Prostate gland (tissue), 2 donors: ENCODE measurements around the gene ZP2. TPM values are rescaled to one million over a fixed set of nuclear protein-coding genes. Genes with fewer than 3 reads are reported as not detected.

Source experiments
- DNase-seq: peaks from one replicate; pipeline ENCODE4 v3.0.0-alpha.2; 2019; ENCODE audit warnings: low spot score
- H3K27ac ChIP-seq, 2 donors: fragments of 200-600 bp; sonication (generic); 2 replicates each; pipeline ENCODE4 v1.5.1; 2017 to 2019
- H3K27me3 ChIP-seq: fragments of 200-600 bp; sonication (generic); replicated peaks from 2 replicates; pipeline ENCODE4 v1.5.1; 2019; ENCODE audit not compliant: insufficient read depth
- H3K36me3 ChIP-seq, 2 donors: fragments of 200-600 bp; sonication (generic); 1 replicate in 1 of 2; 2 replicates in 1 of 2; pipeline versions ENCODE4 v1.5.1 to v1.8.1; 2017 to 2019
- H3K4me1 ChIP-seq: fragments of 200-600 bp; sonication (generic); replicated peaks from 2 replicates; pipeline ENCODE4 v1.5.1; 2019
- H3K4me3 ChIP-seq, 2 donors: fragments of 200-600 bp; sonication (generic); 2 replicates each; pipeline ENCODE4 v1.5.1; 2017 to 2019
- H3K9me3 ChIP-seq: fragments of 200-600 bp; sonication (generic); 2 replicates; pipeline ENCODE4 v1.5.1; 2017
- POLR2A ChIP-seq: fragments of 450-650 bp; IDR thresholded peaks from one replicate; pipeline ENCODE4 v1.6.1; 2016; ENCODE audit warnings: antibody characterized with exemption, mild to moderate bottlenecking
- POLR2AphosphoS5 ChIP-seq: sonication (generic); formaldehyde crosslinking; IDR thresholded peaks from one replicate; pipeline ENCODE4 v1.6.1; 2017; ENCODE audit warnings: antibody characterized with exemption
- WGBS: methylation state at CpG from one replicate; pipeline ENCODE4 v1.1.5; 2018; 5-methylcytosine and 5-hydroxymethylcytosine counted together
- intact Hi-C: fragments of 100-400 bp; cut with DNase I; formaldehyde crosslinking; loops from one replicate; pipeline ENCODE4 v1.14.2; 2022
- total RNA-seq, 2 donors: library from RNA; depleted of rRNA; stranded (reverse); fragments of >200 nt; gene quantifications; one replicate each; pipeline ENCODE4 v1.1.0, GENCODE V29; 2016
- TF ChIP-seq, protein P1 (sequence below), 4 experiments: fragments of 200-600 bp in 2 of 4; fragments of 450-650 bp in 2 of 4; sonication (generic) in 2 of 4; IDR thresholded peaks; 1 replicate in 3 of 4; 2 replicates in 1 of 4; pipeline ENCODE4 v1.5.1; 2016 to 2019; ENCODE audit warnings: antibody characterized with exemption in 4 of 4, mild to moderate bottlenecking in 2 of 4, moderate library complexity in 2 of 4

ZP2 gene
- total RNA-seq, 2 donors from 2014 or later = not detected

DNA sequence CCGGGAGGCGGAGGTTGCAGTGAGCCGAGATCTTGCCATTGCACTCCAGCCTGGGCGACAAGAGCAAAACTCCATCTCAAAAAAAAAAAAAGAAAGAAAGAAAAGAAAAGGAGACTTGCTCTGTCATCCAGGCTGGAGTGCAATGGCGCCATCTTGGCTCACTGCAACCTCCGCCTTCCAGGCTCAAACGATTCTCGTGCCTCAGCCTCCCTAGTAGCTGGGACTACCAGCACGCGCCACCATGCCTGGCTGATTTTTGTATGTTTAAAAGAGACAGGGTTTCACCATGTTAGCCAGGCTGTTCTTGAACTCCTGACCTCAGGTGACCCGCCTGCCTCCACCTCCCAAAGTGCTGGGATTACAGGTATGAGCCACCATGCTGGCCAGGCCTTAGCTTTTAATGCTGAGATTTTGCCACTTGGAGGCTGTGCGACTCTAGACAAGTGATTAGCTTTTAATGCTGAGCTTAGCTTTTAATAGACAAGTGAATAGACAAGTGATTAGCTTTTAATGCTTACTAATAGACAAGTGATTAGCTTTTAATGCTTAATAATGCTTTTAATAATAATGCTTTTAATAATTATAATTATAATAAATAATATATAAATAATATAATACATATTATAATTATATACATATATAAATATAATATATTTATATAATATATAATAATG, 43.3 kb downstream of the ZP2 start:
- Histone ChIP-seq H3K36me3 (peaks cover 0 to 10% of the 10 kb centered on the region in 2 donors), H3K27ac (no peak overlapping the region), H3K27me3 (no peaks in the 10 kb centered on the region), H3K9me3 (no peaks in the 10 kb centered on the region), H3K4me1 (no peaks in the 10 kb centered on the region), H3K4me3 (no peak overlapping the region)
- DNase-seq = no peak
- TF ChIP-seq, protein P1, sequence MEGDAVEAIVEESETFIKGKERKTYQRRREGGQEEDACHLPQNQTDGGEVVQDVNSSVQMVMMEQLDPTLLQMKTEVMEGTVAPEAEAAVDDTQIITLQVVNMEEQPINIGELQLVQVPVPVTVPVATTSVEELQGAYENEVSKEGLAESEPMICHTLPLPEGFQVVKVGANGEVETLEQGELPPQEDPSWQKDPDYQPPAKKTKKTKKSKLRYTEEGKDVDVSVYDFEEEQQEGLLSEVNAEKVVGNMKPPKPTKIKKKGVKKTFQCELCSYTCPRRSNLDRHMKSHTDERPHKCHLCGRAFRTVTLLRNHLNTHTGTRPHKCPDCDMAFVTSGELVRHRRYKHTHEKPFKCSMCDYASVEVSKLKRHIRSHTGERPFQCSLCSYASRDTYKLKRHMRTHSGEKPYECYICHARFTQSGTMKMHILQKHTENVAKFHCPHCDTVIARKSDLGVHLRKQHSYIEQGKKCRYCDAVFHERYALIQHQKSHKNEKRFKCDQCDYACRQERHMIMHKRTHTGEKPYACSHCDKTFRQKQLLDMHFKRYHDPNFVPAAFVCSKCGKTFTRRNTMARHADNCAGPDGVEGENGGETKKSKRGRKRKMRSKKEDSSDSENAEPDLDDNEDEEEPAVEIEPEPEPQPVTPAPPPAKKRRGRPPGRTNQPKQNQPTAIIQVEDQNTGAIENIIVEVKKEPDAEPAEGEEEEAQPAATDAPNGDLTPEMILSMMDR (IDR thresholded peaks at IDR 0.05) = no peak
- no peak for TF ChIP-seq POLR2A
- TF ChIP-seq POLR2AphosphoS5 = no peak
- WGBS = 95% methylated on average over 12 of the region's 12 CpGs
- intact Hi-C loops = no loop called here

DNA sequence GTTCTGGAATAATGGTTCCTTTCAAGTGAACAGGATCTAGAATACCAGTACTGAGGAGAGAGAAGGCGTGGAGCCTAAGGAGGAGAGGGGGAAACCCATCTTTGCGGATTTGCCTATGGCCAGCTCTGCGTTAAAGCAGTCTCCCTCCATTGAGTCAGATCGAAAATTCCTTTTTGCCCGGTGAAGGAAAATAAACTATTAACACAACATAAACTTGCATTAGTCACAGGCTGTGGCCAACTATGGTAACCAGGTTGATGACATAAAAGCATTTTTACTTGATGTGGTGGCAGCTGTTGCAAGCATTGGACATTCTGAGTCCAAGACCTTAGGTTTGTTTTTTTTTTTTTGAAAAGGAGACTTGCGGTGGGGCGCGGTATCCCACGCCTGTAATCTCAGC, 44.0 kb downstream of the ZP2 start:
- no peak overlapping the region for H3K27ac ChIP-seq
- no peaks in the 10 kb centered on the region for H3K9me3 ChIP-seq
- H3K27me3 ChIP-seq = no peaks in the 10 kb centered on the region
- intact Hi-C loops = no loop called here
- H3K4me1 ChIP-seq = no peaks in the 10 kb centered on the region
- H3K36me3 ChIP-seq = peaks cover 0 to 10% of the 10 kb centered on the region in 2 donors
- WGBS = 90% methylated on average over 9 of the region's 9 CpGs
- H3K4me3 ChIP-seq = no peak overlapping the region
- TF ChIP-seq POLR2A (no peak), POLR2AphosphoS5 (no peak)
- TF ChIP-seq, protein P1 (IDR thresholded peaks at IDR 0.05) = no peak
- DNase-seq = no peak

DNA sequence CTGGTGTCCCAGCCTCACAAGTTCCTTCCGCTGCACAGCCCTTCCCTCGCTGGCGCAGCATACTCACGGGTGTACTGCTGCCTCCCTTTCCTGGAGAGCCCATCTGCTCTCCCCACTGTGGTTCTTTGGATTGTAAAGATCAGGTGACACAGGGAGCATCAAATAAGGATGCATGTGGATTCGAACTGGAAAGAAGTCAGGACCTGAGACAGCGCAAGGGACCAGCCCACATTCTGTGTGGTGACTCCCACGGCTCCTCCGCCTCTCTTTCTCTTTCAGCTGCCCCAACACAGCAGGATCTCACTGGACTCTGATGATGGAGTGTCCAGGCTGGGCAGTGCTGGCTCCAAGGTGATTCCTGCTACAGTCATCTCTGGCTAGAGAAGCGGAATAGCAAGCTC, 44.8 kb downstream of the ZP2 start:
- no peak for DNase-seq
- H3K9me3 ChIP-seq = no peaks in the 10 kb centered on the region
- no peaks in the 10 kb centered on the region for H3K4me1 ChIP-seq
- H3K27me3 ChIP-seq = no peaks in the 10 kb centered on the region
- H3K4me3 ChIP-seq = no peak overlapping the region
- intact Hi-C loops = no loop called here
- no peak overlapping the region for H3K27ac ChIP-seq
- no peak for TF ChIP-seq POLR2A
- TF ChIP-seq, protein P1 (IDR thresholded peaks at IDR 0.05) = no peak
- no peak for TF ChIP-seq POLR2AphosphoS5
- H3K36me3 ChIP-seq = peaks cover 0 to 10% of the 10 kb centered on the region in 2 donors
- WGBS = 84% methylated on average over 9 of the region's 9 CpGs

DNA sequence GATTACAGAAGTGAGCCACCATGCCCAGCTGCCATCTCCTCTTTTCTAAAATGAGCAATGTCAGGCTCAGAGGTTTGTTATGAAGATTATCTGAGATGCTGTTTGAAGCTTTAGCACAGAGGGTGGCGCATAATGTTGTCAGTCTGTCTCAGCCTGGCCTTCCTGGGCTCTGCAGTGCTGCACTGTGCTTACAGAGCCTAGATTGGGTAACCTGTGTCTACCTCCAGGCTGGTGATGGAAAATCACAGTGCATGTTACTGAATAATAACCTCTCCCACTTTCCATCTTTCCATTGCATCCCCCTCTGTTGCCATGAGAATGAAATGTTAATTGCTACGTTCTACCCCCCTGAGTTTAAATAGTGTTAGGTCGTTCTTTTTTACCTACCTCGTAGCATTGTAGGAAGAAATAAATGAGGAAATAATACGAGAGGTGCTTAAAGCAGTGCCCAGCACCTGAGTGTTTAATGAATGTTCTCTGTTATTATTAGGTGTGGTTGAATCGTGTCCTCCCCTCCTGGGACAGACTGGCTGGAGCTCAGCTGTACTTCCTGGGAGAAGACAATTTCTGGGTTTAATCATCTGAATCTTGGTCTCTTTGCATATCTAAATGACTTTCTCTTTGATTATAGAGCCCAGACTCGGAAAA, 46.7 kb downstream of the ZP2 start:
- TF ChIP-seq POLR2AphosphoS5 (no peak), POLR2A (no peak)
- TF ChIP-seq, protein P1 (IDR thresholded peaks at IDR 0.05) = no peak
- DNase-seq = no peak
- Histone ChIP-seq H3K36me3 (peaks cover 0 to 10% of the 10 kb centered on the region in 2 donors), H3K4me3 (no peak overlapping the region), H3K27me3 (no peaks in the 10 kb centered on the region), H3K27ac (no peak overlapping the region), H3K4me1 (no peaks in the 10 kb centered on the region), H3K9me3 (no peaks in the 10 kb centered on the region)
- 91% methylated on average over 7 of the region's 7 CpGs for WGBS
- intact Hi-C loops = no loop called here

DNA sequence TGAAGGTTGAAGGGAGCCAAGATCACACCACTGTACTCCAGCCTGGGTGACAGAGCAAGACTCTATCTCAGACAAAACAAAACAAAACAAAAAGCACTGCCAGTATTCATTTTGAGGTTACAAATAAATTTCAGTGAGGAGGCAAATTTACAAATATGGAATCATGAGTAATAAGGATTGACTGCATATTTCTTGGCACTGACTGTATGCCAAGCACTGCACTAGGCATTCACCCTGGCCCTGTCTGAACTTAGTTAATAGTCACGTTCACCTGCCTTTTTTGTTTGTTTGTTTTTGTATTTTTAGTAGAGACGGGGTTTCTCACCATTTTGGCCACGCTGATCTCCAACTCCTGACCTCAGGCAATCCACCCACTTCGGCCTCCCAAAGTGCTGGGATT, 47.8 kb downstream of the ZP2 start:
- intact Hi-C loops = no loop called here
- no peak for DNase-seq
- Histone ChIP-seq H3K27ac (peak overlapping the region in 1 of 2 donors; percentile 2), H3K9me3 (no peaks in the 10 kb centered on the region), H3K4me1 (no peaks in the 10 kb centered on the region), H3K36me3 (peaks cover 0 to 10% of the 10 kb centered on the region in 2 donors), H3K4me3 (no peak overlapping the region), H3K27me3 (no peaks in the 10 kb centered on the region)
- TF ChIP-seq POLR2A = no peak
- TF ChIP-seq POLR2AphosphoS5 = no peak
- TF ChIP-seq, protein P1 (IDR thresholded peaks at IDR 0.05) = no peak
- 85% methylated on average over 4 of the region's 4 CpGs for WGBS
